ENCODE results near the gene TANC1. TPM values are rescaled to one million over a fixed set of nuclear protein-coding genes. Genes with fewer than 3 reads are reported as not detected.

Gene TANC1
- total RNA-seq, 1 donor from 2014 or later: 56.9 TPM

- Mint-ChIP-seq H3K4me3 (no peak overlapping the region), H3K4me1 (ENCODE audit: unreplicated experiment) (peaks cover 60% of the 10 kb centered on the region), H3K27me3 (no peaks in the 10 kb centered on the region), H3K9me3 (no peaks in the 10 kb centered on the region), H3K27ac (no peak overlapping the region), H3K36me3 (peaks cover 16% of the 10 kb centered on the region)
- TF ChIP-seq CTCF (conservative IDR thresholded peaks at IDR 0.05): no peak
- DNase-seq (ENCODE audit: extremely low spot score, unreplicated experiment): no peak
Measured at GRCh38 chr2:159050426-159050825, 82.0 kb downstream of the TANC1 start.

GRCh38 chr2:159051133-159051532 is 82.7 kb downstream of the TANC1 start:
- TF ChIP-seq CTCF (conservative IDR thresholded peaks at IDR 0.05): no peak
- no peak for DNase-seq (ENCODE audit: extremely low spot score, unreplicated experiment)
- H3K27me3 Mint-ChIP-seq: no peaks in the 10 kb centered on the region
- H3K4me3 Mint-ChIP-seq: no peak overlapping the region
- H3K27ac Mint-ChIP-seq: peak overlapping the region; percentile 21
- H3K36me3 Mint-ChIP-seq: peaks cover 16% of the 10 kb centered on the region
- peaks cover 58% of the 10 kb centered on the region for H3K4me1 Mint-ChIP-seq (ENCODE audit: unreplicated experiment)
- H3K9me3 Mint-ChIP-seq: no peaks in the 10 kb centered on the region

GRCh38 chr2:159051661-159052060 is 83.2 kb downstream of the TANC1 start:
- Mint-ChIP-seq H3K27ac (peak overlapping the region; percentile 77), H3K4me1 (ENCODE audit: unreplicated experiment) (peaks cover 56% of the 10 kb centered on the region), H3K27me3 (no peaks in the 10 kb centered on the region), H3K4me3 (no peak overlapping the region), H3K36me3 (peaks cover 16% of the 10 kb centered on the region), H3K9me3 (no peaks in the 10 kb centered on the region)
- no peak for DNase-seq (ENCODE audit: extremely low spot score, unreplicated experiment)
- no peak for TF ChIP-seq CTCF (conservative IDR thresholded peaks at IDR 0.05)

GRCh38 chr2:159052157-159052601 is 83.7 kb downstream of the TANC1 start:
- Mint-ChIP-seq H3K36me3 (peaks cover 16% of the 10 kb centered on the region), H3K9me3 (no peaks in the 10 kb centered on the region), H3K27me3 (no peaks in the 10 kb centered on the region), H3K4me3 (no peak overlapping the region), H3K27ac (peak overlapping the region; percentile 77), H3K4me1 (ENCODE audit: unreplicated experiment) (peaks cover 51% of the 10 kb centered on the region)
- no peak for DNase-seq (ENCODE audit: extremely low spot score, unreplicated experiment)
- no peak for TF ChIP-seq CTCF (conservative IDR thresholded peaks at IDR 0.05)

GRCh38 chr2:159053161-159054031 is 85.0 kb downstream of the TANC1 start:
- Mint-ChIP-seq H3K4me3 (no peak overlapping the region), H3K27ac (peak overlapping the region; percentile 87), H3K27me3 (no peaks in the 10 kb centered on the region), H3K4me1 (ENCODE audit: unreplicated experiment) (peaks cover 49% of the 10 kb centered on the region), H3K36me3 (peaks cover 8% of the 10 kb centered on the region), H3K9me3 (no peaks in the 10 kb centered on the region)
- no peak for DNase-seq (ENCODE audit: extremely low spot score, unreplicated experiment)
- TF ChIP-seq CTCF (conservative IDR thresholded peaks at IDR 0.05): no peak
